ENCODE measurements around the gene SRSF5. TPM values are rescaled to one million over a fixed set of nuclear protein-coding genes. Genes with fewer than 3 reads are reported as not detected.
A peak's percentile ranks its signal among the peaks of the same experiment; 100 is the strongest.
"Not testable (repeated sequence)": the region's sequence is repeated elsewhere in the genome, so short reads cannot be mapped to it uniquely, and the experiment has no call there.

The SRSF5 gene
- total RNA-seq, 1 experiment from 2014 or later: 121 TPM

- Histone ChIP-seq H3K27me3 (replicated peaks) (peaks cover 14% of the 10 kb centered on the region), H3K36me3 (no peaks in the 10 kb centered on the region), H3K4me3 (no peak overlapping the region), H3K9me3 (replicated peaks) (no peaks in the 10 kb centered on the region), H3K4me1 (replicated peaks) (no peaks in the 10 kb centered on the region), H3K27ac (no peak overlapping the region)
- no peak for DNase-seq (ENCODE audit: low read depth in 1 of 2, low spot score in 2 of 2)
Observed at GRCh38 chr14:69803753-69804152, 36.8 kb downstream of the SRSF5 start.

GRCh38 chr14:69804902-69805301 is 38.0 kb downstream of the SRSF5 start:
- DNase-seq (ENCODE audit: low read depth in 1 of 2, low spot score in 2 of 2): no peak
- H3K36me3 ChIP-seq: no peaks in the 10 kb centered on the region
- H3K27ac ChIP-seq: no peak overlapping the region
- peaks cover 14% of the 10 kb centered on the region for H3K27me3 ChIP-seq (replicated peaks)
- H3K4me1 ChIP-seq (replicated peaks): no peaks in the 10 kb centered on the region
- no peak overlapping the region for H3K4me3 ChIP-seq
- H3K9me3 ChIP-seq (replicated peaks): no peaks in the 10 kb centered on the region

- Histone ChIP-seq H3K27me3 (replicated peaks) (peaks cover 12% of the 10 kb centered on the region), H3K4me3 (no peak overlapping the region), H3K4me1 (replicated peaks) (no peaks in the 10 kb centered on the region), H3K36me3 (no peaks in the 10 kb centered on the region), H3K9me3 (replicated peaks) (no peaks in the 10 kb centered on the region), H3K27ac (no peak overlapping the region)
- no peak for DNase-seq (ENCODE audit: low read depth in 1 of 2, low spot score in 2 of 2)
Observed at GRCh38 chr14:69807192-69807591, 40.2 kb downstream of the SRSF5 start.

GRCh38 chr14:69808919-69809808 is 42.2 kb downstream of the SRSF5 start:
- DNase-seq (ENCODE audit: low read depth in 1 of 2, low spot score in 2 of 2): no peak
- no peak overlapping the region for H3K4me3 ChIP-seq
- peaks cover 13% of the 10 kb centered on the region for H3K27me3 ChIP-seq (replicated peaks)
- H3K27ac ChIP-seq: no peak overlapping the region
- no peaks in the 10 kb centered on the region for H3K36me3 ChIP-seq
- H3K4me1 ChIP-seq (replicated peaks): no peaks in the 10 kb centered on the region
- H3K9me3 ChIP-seq (replicated peaks): no peaks in the 10 kb centered on the region

- no peak for DNase-seq (ENCODE audit: low read depth in 1 of 2, low spot score in 2 of 2)
- Histone ChIP-seq H3K9me3 (replicated peaks) (no peaks in the 10 kb centered on the region), H3K27me3 (replicated peaks) (peaks cover 11% of the 10 kb centered on the region), H3K4me3 (no peak overlapping the region), H3K4me1 (replicated peaks) (no peaks in the 10 kb centered on the region), H3K27ac (no peak overlapping the region), H3K36me3 (no peaks in the 10 kb centered on the region)
Observed at GRCh38 chr14:69811227-69811867, 44.4 kb downstream of the SRSF5 start.

- Histone ChIP-seq H3K4me1 (replicated peaks) (no peaks in the 10 kb centered on the region), H3K27ac (no peak overlapping the region), H3K36me3 (no peaks in the 10 kb centered on the region), H3K9me3 (replicated peaks) (no peaks in the 10 kb centered on the region), H3K4me3 (no peak overlapping the region), H3K27me3 (replicated peaks) (peaks cover 11% of the 10 kb centered on the region)
- no peak for DNase-seq (ENCODE audit: low read depth in 1 of 2, low spot score in 2 of 2)
Observed at GRCh38 chr14:69811868-69812252, 44.9 kb downstream of the SRSF5 start.

GRCh38 chr14:69812711-69813110 is 45.8 kb downstream of the SRSF5 start:
- no peak overlapping the region for H3K4me3 ChIP-seq
- DNase-seq (ENCODE audit: low read depth in 1 of 2, low spot score in 2 of 2): no peak
- no peaks in the 10 kb centered on the region for H3K9me3 ChIP-seq (replicated peaks)
- peaks cover 7% of the 10 kb centered on the region for H3K27me3 ChIP-seq (replicated peaks)
- H3K27ac ChIP-seq: no peak overlapping the region
- no peaks in the 10 kb centered on the region for H3K36me3 ChIP-seq
- no peaks in the 10 kb centered on the region for H3K4me1 ChIP-seq (replicated peaks)

- not testable (repeated sequence) for H3K9me3 ChIP-seq (replicated peaks); H3K27me3 ChIP-seq (replicated peaks); DNase-seq (ENCODE audit: low read depth in 1 of 2, low spot score in 2 of 2); H3K4me3 ChIP-seq; H3K27ac ChIP-seq; H3K4me1 ChIP-seq (replicated peaks); H3K36me3 ChIP-seq
Observed at GRCh38 chr14:69813346-69813745, 46.4 kb downstream of the SRSF5 start.

GRCh38 chr14:69814397-69814796 is 47.5 kb downstream of the SRSF5 start:
- H3K4me3 ChIP-seq: no peak overlapping the region
- peaks cover 6% of the 10 kb centered on the region for H3K27me3 ChIP-seq (replicated peaks)
- H3K4me1 ChIP-seq (replicated peaks): no peaks in the 10 kb centered on the region
- H3K9me3 ChIP-seq (replicated peaks): no peaks in the 10 kb centered on the region
- no peak overlapping the region for H3K27ac ChIP-seq
- no peaks in the 10 kb centered on the region for H3K36me3 ChIP-seq
- DNase-seq (ENCODE audit: low read depth in 1 of 2, low spot score in 2 of 2): no peak

GRCh38 chr14:69815556-69815955 is 48.6 kb downstream of the SRSF5 start:
- no peaks in the 10 kb centered on the region for H3K9me3 ChIP-seq (replicated peaks)
- H3K36me3 ChIP-seq: no peaks in the 10 kb centered on the region
- H3K27me3 ChIP-seq (replicated peaks): peaks cover 6% of the 10 kb centered on the region

GRCh38 chr14:69816216-69816615 is 49.3 kb downstream of the SRSF5 start:
- no peaks in the 10 kb centered on the region for H3K4me1 ChIP-seq (replicated peaks)
- H3K27ac ChIP-seq: no peak overlapping the region
- H3K9me3 ChIP-seq (replicated peaks): no peaks in the 10 kb centered on the region
- H3K27me3 ChIP-seq (replicated peaks): peaks cover 6% of the 10 kb centered on the region
- H3K4me3 ChIP-seq: no peak overlapping the region
- no peaks in the 10 kb centered on the region for H3K36me3 ChIP-seq
- no peak for DNase-seq (ENCODE audit: low read depth in 1 of 2, low spot score in 2 of 2)

More at GRCh38 chr14:69815556-69815955, 48.6 kb downstream of the SRSF5 start:
- H3K27ac ChIP-seq: no peak overlapping the region
- no peak overlapping the region for H3K4me3 ChIP-seq
- no peak for DNase-seq (ENCODE audit: low read depth in 1 of 2, low spot score in 2 of 2)
- no peaks in the 10 kb centered on the region for H3K4me1 ChIP-seq (replicated peaks)

- DNase-seq (ENCODE audit: low read depth in 1 of 2, low spot score in 2 of 2): peak; percentile 45 to 48
- H3K9me3 ChIP-seq (replicated peaks): no peaks in the 10 kb centered on the region
- no peak overlapping the region for H3K4me3 ChIP-seq
- H3K27me3 ChIP-seq (replicated peaks): peaks cover 6% of the 10 kb centered on the region
- H3K36me3 ChIP-seq: no peaks in the 10 kb centered on the region
- no peak overlapping the region for H3K27ac ChIP-seq
- no peaks in the 10 kb centered on the region for H3K4me1 ChIP-seq (replicated peaks)
Observed at GRCh38 chr14:69818758-69819191, 51.8 kb downstream of the SRSF5 start.

- Histone ChIP-seq H3K27ac (no peak overlapping the region), H3K4me1 (replicated peaks) (no peaks in the 10 kb centered on the region), H3K9me3 (replicated peaks) (no peaks in the 10 kb centered on the region), H3K4me3 (no peak overlapping the region), H3K36me3 (no peaks in the 10 kb centered on the region), H3K27me3 (replicated peaks) (peaks cover under 1% of the 10 kb centered on the region; the same call in 1 of the 2 replicates)
- no peak for DNase-seq (ENCODE audit: low read depth in 1 of 2, low spot score in 2 of 2)
Observed at GRCh38 chr14:69819607-69820006, 52.7 kb downstream of the SRSF5 start.

GRCh38 chr14:69820991-69821390 is 54.0 kb downstream of the SRSF5 start:
- Histone ChIP-seq H3K4me3 (no peak overlapping the region), H3K36me3 (no peaks in the 10 kb centered on the region), H3K27ac (no peak overlapping the region), H3K9me3 (replicated peaks) (no peaks in the 10 kb centered on the region), H3K27me3 (replicated peaks) (no peaks in the 10 kb centered on the region), H3K4me1 (replicated peaks) (no peaks in the 10 kb centered on the region)
- DNase-seq (ENCODE audit: low read depth in 1 of 2, low spot score in 2 of 2): no peak

All from SJSA1 (cell line).